ENCODE data around the gene ELF1.

GRCh38 chr13:40940841-40941240 is 78.3 kb downstream of the ELF1 start:
- TF ChIP-seq CTCF (IDR thresholded peaks at IDR 0.05) (no peak), POLR2A (IDR thresholded peaks at IDR 0.05) (no peak), EP300 (IDR thresholded peaks at IDR 0.05) (no peak)

Measured in ovary (tissue), 3 donors.